ENCODE data around the gene KCNN3. TPM values are rescaled to one million over a fixed set of nuclear protein-coding genes. Genes with fewer than 3 reads are reported as not detected.

Gene KCNN3
- total RNA-seq, 3 donors from 2014 or later (not counting 1 experiment from before 2014, with no cell fraction given): 0.05 to 0.95 TPM; not detected in 1

DNA sequence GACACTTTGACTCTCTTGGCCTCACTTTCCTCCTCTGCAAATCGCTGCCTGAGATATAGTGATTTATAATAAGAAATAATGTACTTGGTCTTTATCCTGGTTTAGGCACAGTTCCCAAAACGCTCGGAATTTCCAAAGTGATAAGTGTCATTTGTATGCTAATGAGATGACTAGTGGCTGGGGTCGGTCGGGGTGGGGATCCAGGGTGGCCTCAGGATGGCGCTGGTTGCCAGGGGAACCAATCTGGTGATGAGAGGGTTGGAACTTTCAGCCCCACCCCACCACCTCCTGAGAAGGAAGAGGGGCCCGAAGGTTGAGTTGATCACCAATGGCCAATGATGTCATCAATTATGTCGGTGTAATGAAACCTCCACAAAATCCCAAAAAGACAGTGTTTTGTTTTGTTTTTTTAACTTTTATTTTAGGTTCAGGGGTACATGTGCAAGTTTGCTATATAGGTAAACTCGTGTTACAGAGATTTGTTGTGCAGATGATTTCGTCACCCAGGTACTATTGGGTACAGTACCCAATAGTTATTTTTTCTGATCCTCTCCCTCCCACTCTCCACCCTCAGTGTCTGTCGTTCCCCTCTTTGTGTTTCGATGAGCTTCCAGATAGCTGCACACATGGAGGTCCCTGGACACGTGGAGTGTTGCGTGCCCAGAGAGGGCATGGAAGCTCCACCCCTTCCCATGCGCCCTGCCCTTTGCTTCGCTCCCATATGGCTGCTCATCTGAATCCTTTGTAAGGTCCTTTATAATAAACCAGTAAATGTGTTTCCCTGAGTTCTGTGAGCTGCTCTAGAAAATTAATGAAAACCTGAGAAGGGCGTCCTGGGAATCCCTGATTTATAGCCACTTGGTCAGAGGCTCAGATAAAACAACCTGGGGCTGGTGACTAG is 97.2 kb downstream of the KCNN3 start:
- H3K27me3 Mint-ChIP-seq (ENCODE audit: low read depth in 2 of 2): peaks cover 0 to 6% of the 10 kb centered on the region in 2 donors
- ATAC-seq (no peak), DNase-seq (peak in 1 of 2 donors; percentile 56)
- H3K36me3 Mint-ChIP-seq: no peaks in the 10 kb centered on the region
- intact Hi-C loops (cut with micrococcal nuclease): no loop called here
- H3K4me3 ChIP-seq (ENCODE audit: low read length): no peak overlapping the region
- no peaks in the 10 kb centered on the region for H3K9me3 ChIP-seq (ENCODE audit: control insufficient read depth, insufficient read depth, low read length)
- H3K27me3 ChIP-seq (ENCODE audit: control insufficient read depth, insufficient read depth, low read length): no peaks in the 10 kb centered on the region
- no peak overlapping the region for H3K4me3 Mint-ChIP-seq
- H3K4me1 ChIP-seq (ENCODE audit: control insufficient read depth, insufficient read depth, low read length): no peaks in the 10 kb centered on the region
- H3K9me3 Mint-ChIP-seq: no peaks in the 10 kb centered on the region
- WGBS (ENCODE audit: insufficient coverage): 76% methylated on average over 14 of the region's 17 CpGs
- no peaks in the 10 kb centered on the region for H3K36me3 ChIP-seq (ENCODE audit: control insufficient read depth, insufficient read depth, low read length)
- no peak for TF ChIP-seq CTCF (IDR thresholded peaks at IDR 0.05)
- no peaks in the 10 kb centered on the region for H3K4me1 Mint-ChIP-seq
- no peak overlapping the region for H3K27ac ChIP-seq (ENCODE audit: low read length)
- no peak overlapping the region for H3K27ac Mint-ChIP-seq

DNA sequence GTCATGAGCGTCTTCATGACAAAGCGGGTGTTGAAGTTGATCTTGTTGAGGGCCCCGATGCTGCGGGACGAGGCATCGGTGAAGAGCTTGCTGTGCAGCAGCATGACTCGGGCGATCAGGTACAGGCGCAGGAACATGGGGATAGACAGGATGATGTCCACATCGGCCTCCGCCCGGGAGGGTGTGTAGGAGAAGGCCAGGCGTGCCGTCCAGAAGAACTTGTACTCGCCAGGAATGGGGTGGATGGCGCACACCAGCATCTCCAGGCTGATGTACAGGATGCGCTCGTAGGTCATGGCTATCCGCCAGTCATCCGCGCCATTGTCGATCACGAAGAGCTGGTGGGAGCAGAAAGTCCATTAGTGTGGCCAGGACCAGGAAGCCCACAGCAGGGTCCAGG is 98.0 kb downstream of the KCNN3 start:
- no peak for DNase-seq

GRCh38 chr1:154770897-154771594 is 99.0 kb downstream of the KCNN3 start:
- Histone ChIP-seq H3K9me3 (ENCODE audit: control insufficient read depth, insufficient read depth, low read length) (no peaks in the 10 kb centered on the region), H3K27ac (ENCODE audit: low read length) (no peak overlapping the region), H3K4me3 (ENCODE audit: low read length) (no peak overlapping the region), H3K4me1 (ENCODE audit: control insufficient read depth, insufficient read depth, low read length) (no peaks in the 10 kb centered on the region), H3K27me3 (ENCODE audit: control insufficient read depth, insufficient read depth, low read length) (no peaks in the 10 kb centered on the region), H3K36me3 (ENCODE audit: control insufficient read depth, insufficient read depth, low read length) (no peaks in the 10 kb centered on the region)
- no peak overlapping the region for H3K4me3 Mint-ChIP-seq
- intact Hi-C loops (cut with micrococcal nuclease): no loop called here
- no peaks in the 10 kb centered on the region for H3K9me3 Mint-ChIP-seq
- WGBS (ENCODE audit: insufficient coverage): 79% methylated on average over 2 of the region's 4 CpGs
- ATAC-seq (no peak), DNase-seq (no peak)
- peaks cover 1 to 7% of the 10 kb centered on the region in 2 donors for H3K27me3 Mint-ChIP-seq (ENCODE audit: low read depth in 2 of 2)
- H3K36me3 Mint-ChIP-seq: no peaks in the 10 kb centered on the region
- H3K4me1 Mint-ChIP-seq: no peaks in the 10 kb centered on the region
- no peak overlapping the region for H3K27ac Mint-ChIP-seq
- TF ChIP-seq CTCF (IDR thresholded peaks at IDR 0.05): no peak

More for the DNA sequence above, 98.0 kb downstream of the KCNN3 start:
- H3K36me3 Mint-ChIP-seq: no peaks in the 10 kb centered on the region
- no peaks in the 10 kb centered on the region for H3K27me3 ChIP-seq (ENCODE audit: control insufficient read depth, insufficient read depth, low read length)
- no peaks in the 10 kb centered on the region for H3K4me1 Mint-ChIP-seq
- no peaks in the 10 kb centered on the region for H3K36me3 ChIP-seq (ENCODE audit: control insufficient read depth, insufficient read depth, low read length)
- no peak overlapping the region for H3K27ac Mint-ChIP-seq
- no peaks in the 10 kb centered on the region for H3K4me1 ChIP-seq (ENCODE audit: control insufficient read depth, insufficient read depth, low read length)
- no peak overlapping the region for H3K4me3 Mint-ChIP-seq
- H3K9me3 ChIP-seq (ENCODE audit: control insufficient read depth, insufficient read depth, low read length): no peaks in the 10 kb centered on the region
- no peak overlapping the region for H3K27ac ChIP-seq (ENCODE audit: low read length)
- H3K27me3 Mint-ChIP-seq (ENCODE audit: low read depth in 2 of 2): peaks cover 0 to 6% of the 10 kb centered on the region in 2 donors
- H3K4me3 ChIP-seq (ENCODE audit: low read length): no peak overlapping the region
- intact Hi-C loops (cut with micrococcal nuclease): no loop called here
- no peaks in the 10 kb centered on the region for H3K9me3 Mint-ChIP-seq
- no peak for ATAC-seq
- TF ChIP-seq CTCF (IDR thresholded peaks at IDR 0.05): no peak
- WGBS (ENCODE audit: insufficient coverage): 95% methylated on average over 23 of the region's 23 CpGs
